Uterus (tissue), 2 donors: Measurements from ENCODE around the gene KCNG2.

ENCODE experiments used
- CTCF ChIP-seq, 4 experiments: fragments of 200-600 bp in 2 of 4; fragments of 450-650 bp in 2 of 4; sonication (generic) in 2 of 4; IDR thresholded peaks; one replicate each; pipeline ENCODE4 v1.5.1; 2016 to 2019; ENCODE audit warnings: antibody characterized with exemption in 4 of 4, mild to moderate bottlenecking in 2 of 4, moderate library complexity in 1 of 4
- POLR2A ChIP-seq, 2 donors: fragments of 450-650 bp; IDR thresholded peaks; one replicate each; pipeline ENCODE4 v1.6.1; 2016; ENCODE audit warnings: antibody characterized with exemption in 2 of 2, mild to moderate bottlenecking in 1 of 2, moderate library complexity in 1 of 2

- no peak for TF ChIP-seq CTCF (IDR thresholded peaks at IDR 0.05)
- no peak for TF ChIP-seq POLR2A (IDR thresholded peaks at IDR 0.05)
Observed at GRCh38 chr18:79903787-79904356, 106.1 kb downstream of the KCNG2 start.
